AG09319 (cell line): ENCODE results near the gene ARHGEF25.

Experiments used
- DNase-seq: peaks from one replicate; pipeline ENCODE4 v3.0.0-alpha.2; 2010; ENCODE audit warnings: low read depth; ENCODE audit errors: extremely low read depth
- TF ChIP-seq, protein P1 (sequence below): IDR thresholded peaks from 2 replicates; pipeline ENCODE4 v1.5.1; 2011; ENCODE audit warnings: low read depth, mild to moderate bottlenecking, inconsistent platforms, low read length, moderate library complexity

Gene ARHGEF25

DNA sequence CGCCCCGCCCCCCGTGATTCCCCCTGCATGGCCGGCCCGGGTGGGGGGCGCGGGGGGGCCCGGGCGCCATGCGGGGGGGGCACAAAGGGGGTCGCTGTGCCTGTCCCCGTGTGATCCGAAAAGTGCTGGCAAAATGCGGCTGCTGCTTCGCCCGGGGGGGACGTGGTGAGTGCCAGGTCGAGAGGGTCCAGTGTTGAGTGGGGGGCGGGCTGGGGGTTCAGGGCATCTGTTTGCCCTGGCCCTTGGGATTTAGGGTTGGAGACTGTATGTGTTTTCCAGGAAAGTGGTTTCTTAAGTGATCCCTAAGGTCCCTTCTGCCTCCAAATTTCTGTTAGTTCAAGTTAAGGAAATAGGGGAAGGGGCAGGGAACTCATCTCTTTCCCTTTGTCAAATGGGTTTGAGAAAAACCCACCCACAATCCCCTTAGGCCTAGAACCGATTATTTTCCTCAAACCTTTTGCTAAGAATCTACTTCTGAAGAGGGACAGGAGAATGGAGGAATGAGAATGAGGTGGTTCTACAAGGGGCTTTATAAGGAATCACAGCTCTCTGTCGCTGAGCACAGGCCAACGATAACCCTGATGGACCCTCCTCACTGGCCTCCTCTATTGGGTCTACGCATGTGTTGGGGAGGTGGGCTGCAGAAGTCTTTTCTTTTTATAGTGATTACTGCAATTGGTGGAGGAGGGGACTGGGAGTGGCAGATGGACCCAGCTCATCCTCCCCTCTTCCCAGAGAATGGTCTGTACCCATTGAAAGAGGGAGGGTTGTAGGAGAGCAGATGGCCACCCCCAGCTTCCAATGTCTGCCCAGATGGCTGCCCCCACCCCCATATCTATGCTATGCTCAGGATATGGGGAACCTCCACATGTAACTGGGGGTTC lies 834 bp downstream of the ARHGEF25 start:
- DNase-seq, result no peak
- TF ChIP-seq, protein P1, sequence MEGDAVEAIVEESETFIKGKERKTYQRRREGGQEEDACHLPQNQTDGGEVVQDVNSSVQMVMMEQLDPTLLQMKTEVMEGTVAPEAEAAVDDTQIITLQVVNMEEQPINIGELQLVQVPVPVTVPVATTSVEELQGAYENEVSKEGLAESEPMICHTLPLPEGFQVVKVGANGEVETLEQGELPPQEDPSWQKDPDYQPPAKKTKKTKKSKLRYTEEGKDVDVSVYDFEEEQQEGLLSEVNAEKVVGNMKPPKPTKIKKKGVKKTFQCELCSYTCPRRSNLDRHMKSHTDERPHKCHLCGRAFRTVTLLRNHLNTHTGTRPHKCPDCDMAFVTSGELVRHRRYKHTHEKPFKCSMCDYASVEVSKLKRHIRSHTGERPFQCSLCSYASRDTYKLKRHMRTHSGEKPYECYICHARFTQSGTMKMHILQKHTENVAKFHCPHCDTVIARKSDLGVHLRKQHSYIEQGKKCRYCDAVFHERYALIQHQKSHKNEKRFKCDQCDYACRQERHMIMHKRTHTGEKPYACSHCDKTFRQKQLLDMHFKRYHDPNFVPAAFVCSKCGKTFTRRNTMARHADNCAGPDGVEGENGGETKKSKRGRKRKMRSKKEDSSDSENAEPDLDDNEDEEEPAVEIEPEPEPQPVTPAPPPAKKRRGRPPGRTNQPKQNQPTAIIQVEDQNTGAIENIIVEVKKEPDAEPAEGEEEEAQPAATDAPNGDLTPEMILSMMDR, result no peak

DNA sequence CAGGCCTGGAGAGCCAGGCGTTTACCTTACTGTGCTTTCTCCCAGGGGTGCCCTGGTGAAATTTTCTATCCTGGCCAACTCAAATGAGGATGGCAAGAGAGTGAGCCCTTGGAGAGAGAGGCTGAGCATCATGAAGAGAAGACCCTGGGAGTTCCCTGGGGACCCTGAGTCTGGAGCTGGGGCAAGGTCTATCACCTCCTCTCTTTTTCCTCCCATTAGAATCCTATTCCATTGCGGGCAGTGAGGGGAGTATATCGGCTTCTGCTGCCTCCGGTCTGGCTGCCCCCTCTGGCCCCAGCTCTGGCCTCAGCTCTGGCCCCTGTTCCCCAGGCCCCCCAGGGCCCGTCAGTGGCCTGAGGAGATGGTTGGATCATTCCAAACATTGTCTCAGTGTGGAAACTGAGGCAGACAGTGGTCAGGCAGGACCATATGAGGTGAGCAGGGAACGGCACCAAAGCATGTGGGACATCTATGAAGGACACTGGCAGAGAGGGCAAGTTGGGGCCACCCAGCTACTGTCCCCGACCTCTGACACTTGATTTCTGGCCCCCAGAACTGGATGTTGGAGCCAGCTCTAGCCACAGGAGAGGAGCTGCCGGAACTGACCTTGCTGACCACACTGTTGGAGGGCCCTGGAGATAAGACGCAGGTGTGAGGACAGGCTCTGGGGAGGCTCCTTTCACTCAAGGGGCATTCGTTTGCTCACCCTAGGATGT lies 1.6 kb downstream of the ARHGEF25 start:
- TF ChIP-seq, protein P1, result no peak
- no peak for DNase-seq

DNA sequence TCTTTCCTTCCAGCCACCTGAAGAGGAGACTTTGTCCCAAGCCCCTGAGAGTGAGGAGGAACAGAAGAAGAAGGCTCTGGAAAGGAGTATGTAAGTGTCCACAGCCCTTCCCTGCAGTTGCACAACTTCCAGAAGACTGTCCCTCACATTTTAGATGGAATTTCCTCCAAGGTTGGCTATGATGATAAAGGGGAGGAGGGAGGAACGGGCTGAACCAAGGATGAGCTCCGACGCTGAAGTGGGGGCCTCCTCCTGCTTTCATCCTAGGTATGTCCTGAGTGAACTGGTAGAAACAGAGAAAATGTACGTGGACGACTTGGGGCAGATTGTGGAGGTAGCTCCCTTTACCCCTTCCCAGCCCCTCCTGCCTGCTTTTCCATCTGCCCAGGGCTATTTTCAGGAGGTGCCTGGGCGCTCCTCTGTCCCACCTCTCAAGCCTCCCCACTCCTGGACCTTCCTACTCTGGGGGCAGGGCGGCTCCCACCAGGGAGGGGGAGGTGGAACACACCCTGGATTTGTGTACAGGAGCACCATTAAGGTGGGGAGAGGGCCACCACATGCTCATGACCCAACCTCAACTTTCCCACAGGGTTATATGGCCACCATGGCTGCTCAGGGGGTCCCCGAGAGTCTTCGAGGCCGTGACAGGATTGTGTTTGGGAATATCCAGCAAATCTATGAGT lies 2.3 kb downstream of the ARHGEF25 start:
- no peak for DNase-seq
- TF ChIP-seq, protein P1, result no peak

DNA sequence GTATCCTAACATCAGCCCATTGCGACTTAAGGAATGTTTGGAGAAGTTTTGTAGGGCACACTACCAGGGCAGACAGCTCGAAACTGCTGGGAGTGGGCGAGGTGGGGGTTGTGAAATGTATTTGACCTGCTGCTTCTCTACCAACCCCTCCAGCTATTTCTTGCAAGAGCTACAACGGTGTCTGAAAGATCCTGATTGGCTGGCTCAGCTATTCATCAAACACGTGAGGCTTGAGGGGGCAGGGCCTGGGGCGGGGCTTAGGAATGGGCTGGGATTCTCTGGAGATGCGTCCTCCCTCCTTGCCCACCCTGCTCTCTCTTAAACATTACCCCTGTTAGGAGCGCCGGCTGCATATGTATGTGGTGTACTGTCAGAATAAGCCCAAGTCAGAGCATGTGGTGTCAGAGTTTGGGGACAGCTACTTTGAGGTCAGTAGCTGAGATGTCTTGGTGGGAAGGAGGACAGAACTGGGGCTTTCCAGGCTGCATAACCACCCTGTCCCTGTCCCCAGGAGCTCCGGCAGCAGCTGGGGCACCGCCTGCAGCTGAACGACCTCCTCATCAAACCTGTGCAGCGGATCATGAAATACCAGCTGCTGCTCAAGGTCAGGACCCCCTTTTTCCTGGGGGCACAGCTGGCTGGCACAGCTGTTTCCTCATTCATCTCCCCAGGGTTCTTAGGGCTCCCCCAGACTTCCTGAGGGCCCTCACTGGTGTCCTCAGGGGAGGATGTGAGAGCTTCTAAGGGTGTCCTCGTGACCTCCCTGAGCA lies 3.1 kb downstream of the ARHGEF25 start:
- no peak for DNase-seq

DNA sequence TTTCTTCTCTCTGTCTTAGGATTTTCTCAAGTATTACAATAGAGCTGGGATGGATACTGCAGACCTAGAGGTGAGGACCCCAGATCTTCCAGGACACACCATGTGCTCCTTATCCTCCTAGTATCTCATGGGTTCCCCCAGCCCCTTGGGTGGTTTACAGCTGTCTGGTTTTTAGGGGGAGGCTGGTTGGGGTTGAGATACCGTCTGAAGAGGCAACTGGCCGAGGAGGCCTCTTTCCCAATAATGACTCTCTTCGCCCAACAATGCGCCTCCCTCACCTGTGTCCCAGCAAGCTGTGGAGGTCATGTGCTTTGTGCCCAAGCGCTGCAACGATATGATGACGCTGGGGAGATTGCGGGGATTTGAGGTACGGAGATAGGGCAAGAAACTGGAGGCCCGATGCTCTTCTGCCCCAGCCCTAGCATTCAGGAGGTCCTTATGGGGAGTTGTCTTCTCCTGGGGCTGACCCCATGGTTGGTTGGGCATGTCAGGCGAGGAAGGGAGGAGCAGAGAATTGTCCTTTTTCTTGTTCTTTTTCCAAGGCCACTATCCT lies 3.8 kb downstream of the ARHGEF25 start:
- TF ChIP-seq, protein P1, result no peak
- DNase-seq, result no peak

More for the DNA sequence above, 3.1 kb downstream of the ARHGEF25 start:
- TF ChIP-seq, protein P1, result no peak

DNA sequence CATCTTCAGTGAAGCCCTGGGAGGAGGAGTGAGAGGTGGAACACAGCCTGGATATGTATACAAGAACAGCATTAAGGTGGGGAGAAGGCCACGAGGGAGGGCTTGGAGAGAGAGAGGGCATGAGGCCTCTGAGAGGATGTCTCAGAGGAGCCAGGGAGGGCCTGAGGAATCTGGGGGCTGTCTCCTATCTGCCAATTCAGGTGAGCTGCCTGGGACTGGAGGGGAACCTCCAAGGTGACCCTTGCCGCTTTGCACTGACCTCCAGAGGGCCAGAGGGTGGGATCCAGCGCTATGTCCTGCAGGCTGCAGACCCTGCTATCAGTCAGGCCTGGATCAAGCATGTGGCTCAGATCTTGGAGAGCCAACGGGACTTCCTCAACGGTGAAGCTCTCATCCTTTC lies 4.4 kb downstream of the ARHGEF25 start:
- no peak for DNase-seq
- TF ChIP-seq, protein P1, result no peak
